Measurements from ENCODE around the gene PRODH2.
"Not testable (repeated sequence)": the region's sequence is repeated elsewhere in the genome, so short reads cannot be mapped to it uniquely, and the experiment has no call there.

Gene PRODH2

GRCh38 chr19:35777961-35778360 is 34.7 kb downstream of the PRODH2 start:
- DNase-seq, result no peak

- DNase-seq, result no peak
Observed at GRCh38 chr19:35777086-35777841, 35.4 kb downstream of the PRODH2 start.

GRCh38 chr19:35776102-35776788 is 36.4 kb downstream of the PRODH2 start:
- no peak for DNase-seq

- DNase-seq, result peak; percentile 99
Observed at GRCh38 chr19:35775298-35776101, 37.1 kb downstream of the PRODH2 start, which contains the start of gene ARHGAP33. Gene ARHGAP33, plus strand, starts transcription at chr19:35775564. Its CDS starts 95 bp downstream, at chr19:35775659.

- DNase-seq, result no peak
Observed at GRCh38 chr19:35775046-35775297, 37.7 kb downstream of the PRODH2 start.

GRCh38 chr19:35774274-35775045 is 38.2 kb downstream of the PRODH2 start:
- DNase-seq, result no peak

GRCh38 chr19:35773020-35773806 is 39.4 kb downstream of the PRODH2 start:
- no peak for DNase-seq

- not testable (repeated sequence) for DNase-seq
Observed at GRCh38 chr19:35772362-35772761, 40.3 kb downstream of the PRODH2 start.

- DNase-seq, result no peak
Observed at GRCh38 chr19:35768082-35768421, 44.6 kb downstream of the PRODH2 start.

GRCh38 chr19:35767288-35768081 is 45.2 kb downstream of the PRODH2 start:
- no peak for DNase-seq

GRCh38 chr19:35766571-35767104 is 46.0 kb downstream of the PRODH2 start:
- DNase-seq, result no peak

- DNase-seq, result no peak
Observed at GRCh38 chr19:35764432-35765315, 48.0 kb downstream of the PRODH2 start.

GRCh38 chr19:35760711-35761349 is 51.8 kb downstream of the PRODH2 start:
- no peak for DNase-seq

GRCh38 chr19:35759697-35760096 is 52.9 kb downstream of the PRODH2 start:
- DNase-seq, result no peak

- peak; percentile 97 for DNase-seq
Observed at GRCh38 chr19:35757749-35758608, 54.7 kb downstream of the PRODH2 start, which contains the start of gene PROSER3. Gene PROSER3, plus strand, starts transcription at chr19:35758176. Its CDS starts 40 bp downstream, at chr19:35758216.

GRCh38 chr19:35757231-35757748 is 55.4 kb downstream of the PRODH2 start:
- DNase-seq, result no peak

GRCh38 chr19:35756377-35757230 is 56.0 kb downstream of the PRODH2 start, which contains the start of gene HSPB6:
Gene HSPB6, minus strand, starts transcription at chr19:35757029. Its CDS starts 21 bp downstream, at chr19:35757008.
- no peak for DNase-seq
